Spleen (tissue), 11 donors: ENCODE data around the gene TMEM163. TPM values are rescaled to one million over a fixed set of nuclear protein-coding genes. Genes with fewer than 3 reads are reported as not detected.
A peak's percentile ranks its signal among the peaks of the same experiment; 100 is the strongest.

ENCODE experiments used
- DNase-seq: peaks from one replicate; pipeline ENCODE4 v3.0.0-alpha.2; 2020
- H3K27ac ChIP-seq, 8 donors: fragments of 200-600 bp; sonication (generic) in 7 of 8; 1 replicate in 4 of 8; 2 replicates in 4 of 8; pipeline versions ENCODE4 v1.5.0 to v1.8.0; 2016 to 2021; ENCODE audit warnings: inconsistent platforms in 4 of 8, mild to moderate bottlenecking in 4 of 8, moderate library complexity in 1 of 8
- H3K27me3 ChIP-seq, 7 donors: fragments of 200-600 bp; sonication (generic) in 6 of 7; replicated peaks in 1 of 7; 1 replicate in 4 of 7; 2 replicates in 3 of 7; pipeline versions ENCODE4 v1.5.0 to v1.8.0; 2016 to 2021; ENCODE audit warnings: inconsistent platforms in 3 of 7, mild to moderate bottlenecking in 1 of 7
- H3K36me3 ChIP-seq, 6 donors: fragments of 200-600 bp; sonication (generic) in 5 of 6; 1 replicate in 4 of 6; 2 replicates in 2 of 6; pipeline versions ENCODE4 v1.5.0 to v1.8.0; 2016 to 2021; ENCODE audit warnings: inconsistent platforms in 2 of 6
- H3K4me1 ChIP-seq, 6 donors: fragments of 200-600 bp; sonication (generic) in 5 of 6; 1 replicate in 3 of 6; 2 replicates in 3 of 6; pipeline versions ENCODE4 v1.5.0 to v1.8.0; 2016 to 2021; ENCODE audit warnings: inconsistent platforms in 3 of 6
- H3K4me3 ChIP-seq, 8 donors: fragments of 200-600 bp; sonication (generic) in 7 of 8; 1 replicate in 4 of 8; 2 replicates in 4 of 8; pipeline versions ENCODE4 v1.5.0 to v1.8.0; 2016 to 2021; ENCODE audit warnings: inconsistent platforms in 4 of 8, mild to moderate bottlenecking in 4 of 8, moderate library complexity in 2 of 8
- H3K9me3 ChIP-seq, 8 donors: fragments of 200-600 bp; sonication (generic) in 7 of 8; 1 replicate in 4 of 8; 2 replicates in 4 of 8; pipeline versions ENCODE4 v1.5.0 to v1.8.0; 2016 to 2021; ENCODE audit warnings: inconsistent platforms in 4 of 8
- CTCF ChIP-seq, 11 experiments: fragments of 200-600 bp in 7 of 11; fragments of 450-650 bp in 4 of 11; sonication (generic) in 4 of 11; IDR thresholded peaks in 8 of 11; conservative IDR thresholded peaks in 3 of 11; 1 replicate in 7 of 11; 2 replicates in 4 of 11; pipeline versions ENCODE4 v1.4.0 to v1.8.0; 2016 to 2021; ENCODE audit warnings: antibody characterized with exemption in 11 of 11, inconsistent platforms in 4 of 11, mild to moderate bottlenecking in 1 of 11
- POLR2A ChIP-seq, 3 donors: fragments of 450-650 bp; IDR thresholded peaks; one replicate each; pipeline ENCODE4 v1.5.1; 2017; ENCODE audit warnings: antibody characterized with exemption in 3 of 3, mild to moderate bottlenecking in 1 of 3
- POLR2AphosphoS5 ChIP-seq, 3 donors: sonication (generic); formaldehyde crosslinking; IDR thresholded peaks; one replicate each; pipeline ENCODE4 v1.5.1; 2017; ENCODE audit warnings: antibody characterized with exemption in 3 of 3
- WGBS, 5 donors: extraction: QIAGEN DNeasy Blood & Tissue Kit in 3 of 5; methylation state at CpG; one replicate each; pipeline versions ENCODE4 v1.1.5 to v1.1.7; 2013 to 2018; 5-methylcytosine and 5-hydroxymethylcytosine counted together
- intact Hi-C: fragments of 100-400 bp; cut with DNase I; formaldehyde crosslinking; loops from one replicate; pipeline ENCODE4 v1.15.0; 2023; ENCODE audit warnings: low total_unique reads
- polyA plus RNA-seq, 3 donors: library from polyadenylated mRNA; stranded (reverse); fragments of 200-250 nt; gene quantifications; one replicate each; pipeline ENCODE4 v1.2.1, GENCODE V29; 2013
- total RNA-seq, 7 donors: library from RNA; depleted of rRNA in 3 of 7; stranded (reverse); fragments of >200 nt in 3 of 7; fragmentation: NEBNext Ultra II Directional in 4 of 7; extraction: Animal tissue kit (Norgen Biotek cat#: 25700) in 4 of 7; gene quantifications; one replicate each; pipeline versions ENCODE4 v1.1.0 to v1.2.1, GENCODE V29; 2016 to 2021
- donor health status: healthy with polysubstance abuse.
- donor health status: DM: no; HTN: no; CAD: no; lungs with moderate emphysema.
- donor health status: DM: no; HTN: no; CAD: no.
- donor health status: Bipolar disorder and iron deficiency.
- donor health status: healthy.
- donor health status: DM: no; HTN: no; CAD: no.
- donor health status: DM: yes; HTN: yes; CAD: no.

Gene TMEM163
- total and polyA plus RNA-seq, 10 donors: 2.4 to 12.5 (median 3.7) TPM

GRCh38 chr2:134671513-134671912 is 47.3 kb downstream of the TMEM163 start:
- no peaks in the 10 kb centered on the region for H3K36me3 ChIP-seq
- WGBS, 5 donors: 0 to 29% (median 6%) methylated on average over 1 of the region's 1 CpG
- no peaks in the 10 kb centered on the region for H3K9me3 ChIP-seq
- H3K4me1 ChIP-seq: peaks cover 5 to 52% (median 15%) of the 10 kb centered on the region in 6 donors
- no peak for TF ChIP-seq CTCF (IDR thresholded peaks at IDR 0.05 in 8 of 11, conservative IDR thresholded peaks at IDR 0.05 in 3 of 11)
- no peak for TF ChIP-seq POLR2AphosphoS5 (IDR thresholded peaks at IDR 0.05)
- no peak for TF ChIP-seq POLR2A (IDR thresholded peaks at IDR 0.05)
- no peaks in the 10 kb centered on the region for H3K27me3 ChIP-seq
- DNase-seq: no peak
- H3K4me3 ChIP-seq: no peak overlapping the region
- intact Hi-C loops: no loop called here
- peak overlapping the region in 5 of 8 donors; percentile 61 to 81 (median 74) for H3K27ac ChIP-seq

- Histone ChIP-seq H3K27ac (peak overlapping the region in 6 of 8 donors; percentile 20 to 81 (median 72)), H3K27me3 (no peaks in the 10 kb centered on the region), H3K36me3 (no peaks in the 10 kb centered on the region), H3K9me3 (no peaks in the 10 kb centered on the region), H3K4me1 (peaks cover 5 to 50% (median 15%) of the 10 kb centered on the region in 6 donors), H3K4me3 (no peak overlapping the region)
- 33 to 68% (median 39%) methylated on average over 3 to 4 of the region's 4 CpGs for WGBS, 5 donors
- intact Hi-C loops: no loop called here
- DNase-seq: no peak
- TF ChIP-seq POLR2A (IDR thresholded peaks at IDR 0.05): no peak
- no peak for TF ChIP-seq CTCF (IDR thresholded peaks at IDR 0.05 in 8 of 11, conservative IDR thresholded peaks at IDR 0.05 in 3 of 11)
- no peak for TF ChIP-seq POLR2AphosphoS5 (IDR thresholded peaks at IDR 0.05)
These were observed 47.8 kb downstream of the TMEM163 start for GRCh38 chr2:134670955-134671354.

GRCh38 chr2:134669731-134670669 is 48.8 kb downstream of the TMEM163 start:
- DNase-seq: peak; percentile 79
- intact Hi-C loops: no loop called here
- whole genome bisulfite sequencing, 5 donors: 54 to 66% (median 64%) methylated on average over 12 of the region's 12 CpGs

More at GRCh38 chr2:134669731-134670669, 48.8 kb downstream of the TMEM163 start:
- H3K27me3 ChIP-seq: no peaks in the 10 kb centered on the region
- peak overlapping the region in 6 of 8 donors; percentile 17 to 81 (median 72) for H3K27ac ChIP-seq
- no peaks in the 10 kb centered on the region for H3K9me3 ChIP-seq
- no peaks in the 10 kb centered on the region for H3K36me3 ChIP-seq
- peaks cover 5 to 50% (median 15%) of the 10 kb centered on the region in 6 donors for H3K4me1 ChIP-seq
- TF ChIP-seq POLR2AphosphoS5 (IDR thresholded peaks at IDR 0.05) (peak in 1 of 3 donors; percentile 66), CTCF (IDR thresholded peaks at IDR 0.05 in 8 of 11, conservative IDR thresholded peaks at IDR 0.05 in 3 of 11) (no peak), POLR2A (IDR thresholded peaks at IDR 0.05) (no peak)
- no peak overlapping the region for H3K4me3 ChIP-seq
